ENCODE data around the gene TSHB.

TSHB gene

DNA sequence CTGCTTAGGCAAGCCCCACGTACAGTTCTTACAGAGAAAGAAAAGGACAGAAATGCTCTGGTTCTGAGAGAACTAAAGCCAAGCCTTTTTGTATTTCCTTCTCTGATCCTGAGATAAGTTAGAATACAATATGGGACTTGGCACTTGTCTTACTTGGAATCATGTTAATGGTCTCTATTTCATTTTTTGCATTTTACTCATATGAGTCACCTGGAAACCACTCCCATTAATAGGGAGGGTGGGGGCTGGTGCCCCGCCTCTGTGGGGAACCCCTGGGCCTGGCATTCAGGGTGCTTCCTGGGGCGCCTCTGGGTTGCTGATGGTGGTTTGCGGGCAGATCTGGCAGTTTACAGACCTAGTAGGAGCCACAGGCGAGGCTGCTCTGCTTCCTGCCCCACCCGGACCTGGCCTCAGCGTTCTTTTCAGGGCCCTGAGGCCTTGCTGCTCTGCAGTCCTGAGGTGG, 32.9 kb downstream of the TSHB start:
- no peak for DNase-seq

DNA sequence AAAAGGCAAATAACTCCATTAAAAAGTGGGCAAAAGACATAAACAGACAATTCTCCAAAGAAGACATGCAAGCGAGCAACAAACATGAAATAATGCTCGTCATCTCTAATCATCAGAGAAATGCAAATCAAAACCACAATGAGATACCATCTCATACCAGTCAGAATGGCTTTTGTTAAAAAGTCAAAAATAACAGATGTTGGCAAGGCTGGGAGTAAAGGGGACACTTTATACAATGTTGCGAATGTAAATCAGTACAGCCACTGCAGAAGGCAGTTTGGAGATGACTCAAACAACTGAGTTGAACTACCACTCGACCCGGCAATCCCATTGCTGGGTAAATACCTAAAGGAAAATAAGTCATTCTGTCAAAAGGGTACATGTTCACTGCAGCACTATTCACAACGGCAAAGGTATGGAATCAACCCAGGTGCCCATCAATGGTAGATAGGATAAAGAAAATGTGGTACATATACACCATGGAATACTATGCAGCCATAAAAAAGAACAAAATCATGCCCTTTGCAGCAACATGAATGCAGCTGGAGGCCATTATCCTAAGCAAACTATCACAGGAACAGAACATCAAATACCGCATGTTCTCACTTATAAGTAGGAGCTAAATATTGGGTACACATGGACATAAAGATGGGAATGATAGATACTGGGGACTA, 33.7 kb downstream of the TSHB start:
- DNase-seq, result no peak

DNA sequence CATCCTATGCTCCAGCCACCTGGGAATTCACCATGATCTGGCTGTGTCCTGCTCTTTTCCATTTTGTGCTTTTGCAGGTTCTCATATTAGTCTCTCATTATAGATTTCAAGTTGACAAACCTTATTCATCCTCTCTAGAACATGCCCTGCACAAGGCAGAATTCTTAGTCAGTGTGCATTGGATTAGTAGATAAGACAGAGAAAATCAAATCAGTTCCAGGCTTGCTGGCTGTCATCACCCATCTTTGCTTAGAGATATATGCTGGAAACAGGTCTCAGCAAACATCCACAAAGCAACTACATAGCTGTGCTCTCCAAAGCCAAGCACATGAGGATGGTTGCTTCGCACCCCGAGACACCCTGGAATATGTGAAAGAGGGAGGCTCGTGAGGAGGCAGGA, 34.8 kb downstream of the TSHB start:
- DNase-seq, result no peak

DNA sequence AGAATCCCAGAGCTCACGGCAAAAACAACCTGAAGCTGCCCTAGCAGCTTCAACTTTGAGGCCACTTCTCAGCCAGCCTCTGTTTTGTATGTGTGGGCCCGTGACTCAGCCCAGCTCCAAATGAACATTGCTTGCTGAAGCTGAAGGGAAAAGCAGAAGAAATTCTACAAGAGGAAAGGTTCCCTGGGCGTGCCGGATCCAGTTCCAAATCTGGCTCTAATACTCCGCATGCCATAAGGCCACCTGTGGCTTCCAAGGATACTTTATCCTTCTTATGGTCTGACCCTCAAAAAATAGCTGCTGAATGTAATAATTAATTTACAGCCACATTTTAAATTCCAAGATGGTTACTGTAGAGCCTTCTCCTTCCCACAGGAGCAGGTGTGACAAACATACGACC, 35.4 kb downstream of the TSHB start:
- no peak for DNase-seq

DNA sequence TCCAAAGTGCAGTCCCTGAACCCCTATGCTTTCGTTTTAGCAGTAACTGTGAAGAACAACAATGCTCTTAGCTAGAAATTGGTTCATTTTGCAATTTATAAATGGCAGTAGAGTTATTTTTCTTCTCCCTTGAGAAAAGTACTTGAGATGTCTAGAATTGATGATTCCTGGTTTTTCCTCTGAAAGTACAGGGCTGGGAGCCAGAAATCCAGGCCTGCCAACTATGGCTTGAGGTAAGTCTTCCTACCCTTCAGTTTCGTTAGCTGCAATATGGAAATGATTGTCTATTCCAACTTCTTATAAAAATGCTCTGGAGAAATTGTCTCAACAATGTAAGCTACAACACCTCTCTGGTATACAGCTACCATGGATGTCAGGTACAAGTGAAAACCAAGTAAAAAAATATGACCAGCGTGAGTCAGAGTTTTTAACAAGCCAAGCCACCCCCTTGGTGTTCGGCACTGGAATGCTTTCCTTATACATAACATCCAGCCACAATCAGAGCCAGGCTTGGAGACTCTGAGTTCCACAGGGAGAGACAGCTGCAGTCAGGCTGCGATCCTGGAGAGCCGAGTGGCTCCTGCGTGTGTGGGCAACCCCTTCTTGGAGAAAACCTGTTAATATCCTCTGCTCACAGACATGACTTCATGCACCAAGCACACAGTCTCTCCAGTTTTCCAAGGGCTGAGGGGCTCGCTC, 37.7 kb downstream of the TSHB start:
- no peak for DNase-seq

DNA sequence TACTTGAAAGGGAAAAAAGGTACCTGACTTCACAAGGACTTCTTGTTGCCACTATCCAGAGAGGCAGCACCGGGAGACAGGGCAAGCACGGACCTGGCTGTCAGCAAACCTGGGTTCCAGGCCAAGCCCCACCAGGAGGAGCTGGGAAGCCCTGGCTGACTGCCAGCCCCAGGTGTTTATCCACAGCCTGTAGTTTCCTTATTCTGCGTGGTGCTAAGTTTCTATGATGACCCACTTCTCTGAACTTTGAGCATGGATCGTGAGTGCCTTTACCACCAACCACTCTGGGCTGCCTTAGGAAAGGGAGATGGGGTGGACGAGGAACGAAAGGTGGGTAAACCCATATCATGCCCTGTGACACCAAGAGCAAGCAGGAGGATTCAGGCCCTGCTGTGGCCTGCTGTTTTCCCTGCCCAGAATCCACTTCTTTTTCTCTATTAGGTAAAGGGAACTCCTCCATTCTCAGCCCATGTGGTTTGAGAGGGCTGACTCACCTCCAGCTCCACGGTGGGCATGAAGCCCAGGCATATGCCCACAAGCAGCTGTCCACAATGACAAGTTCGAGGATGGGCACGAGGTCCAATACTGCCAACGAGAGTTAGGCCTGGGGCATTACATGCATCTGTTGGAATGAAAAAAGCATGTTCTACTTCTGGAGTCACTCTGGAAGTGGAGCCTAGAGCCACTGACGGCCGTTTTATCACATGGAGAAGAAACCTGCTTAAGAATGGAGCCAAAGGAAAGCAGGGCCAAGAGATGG, 39.4 kb downstream of the TSHB start:
- DNase-seq, result peak in 1 of 2 experiments; percentile 29

DNA sequence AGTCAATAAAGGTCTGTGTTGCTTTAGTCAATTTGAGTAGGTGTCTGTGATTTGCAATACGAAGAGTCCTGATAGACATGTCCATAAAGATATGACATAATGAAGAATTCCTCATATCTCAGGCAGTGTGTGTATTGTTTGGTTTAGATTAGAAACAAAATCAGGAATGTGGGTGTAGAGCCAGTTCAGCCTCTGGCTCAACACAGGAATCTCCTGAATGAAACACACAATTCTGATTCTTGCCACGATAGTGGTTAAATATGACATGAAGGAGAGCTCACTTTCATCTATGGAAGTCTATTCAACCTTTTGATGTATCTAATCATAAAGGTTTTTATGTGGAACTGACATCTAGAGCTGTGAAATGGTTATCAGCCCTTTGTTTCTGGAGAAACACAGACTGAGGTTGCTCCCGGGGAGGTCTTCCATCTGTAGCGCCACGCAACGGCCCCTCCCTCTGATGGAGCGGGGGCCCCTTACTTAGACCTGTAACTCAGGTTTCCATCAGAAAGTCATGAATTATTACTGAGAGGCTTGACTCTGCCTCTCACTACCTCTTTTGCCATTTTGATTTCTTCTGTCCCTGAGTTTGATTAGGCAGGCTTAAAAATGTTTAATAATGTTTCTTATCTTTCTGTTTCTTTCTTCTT, 40.2 kb downstream of the TSHB start:
- DNase-seq, result no peak

DNA sequence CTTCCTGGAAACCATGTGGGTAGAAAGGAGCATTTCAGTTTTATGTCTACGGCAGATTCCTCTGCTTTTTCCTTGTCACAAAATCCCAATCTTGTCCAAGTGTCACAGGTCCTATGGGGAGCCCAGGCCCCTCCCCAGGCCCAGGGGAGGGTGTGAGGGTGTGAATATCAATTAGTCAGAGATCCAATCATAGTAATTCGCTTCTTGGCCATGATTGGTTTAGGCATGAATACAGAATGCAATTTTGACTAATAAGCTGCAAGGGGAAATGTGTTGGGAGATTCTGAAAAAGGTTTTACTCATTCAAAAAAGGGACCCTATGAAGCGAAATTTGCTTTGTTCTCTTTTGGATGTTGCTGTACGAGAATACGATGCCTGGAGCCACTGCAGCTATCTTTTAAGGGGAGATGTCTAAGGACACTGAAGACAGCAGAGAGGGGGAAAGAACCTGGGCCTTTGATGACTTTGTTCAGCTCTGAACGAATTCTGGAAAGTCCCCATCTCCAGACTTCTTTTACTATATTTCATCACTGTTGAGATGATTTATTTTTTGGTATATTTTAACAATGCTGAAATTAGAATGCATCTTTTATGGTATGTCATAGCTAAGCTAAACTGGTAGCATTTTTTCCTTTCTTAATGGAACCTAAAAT, 41.5 kb downstream of the TSHB start:
- no peak for DNase-seq

DNA sequence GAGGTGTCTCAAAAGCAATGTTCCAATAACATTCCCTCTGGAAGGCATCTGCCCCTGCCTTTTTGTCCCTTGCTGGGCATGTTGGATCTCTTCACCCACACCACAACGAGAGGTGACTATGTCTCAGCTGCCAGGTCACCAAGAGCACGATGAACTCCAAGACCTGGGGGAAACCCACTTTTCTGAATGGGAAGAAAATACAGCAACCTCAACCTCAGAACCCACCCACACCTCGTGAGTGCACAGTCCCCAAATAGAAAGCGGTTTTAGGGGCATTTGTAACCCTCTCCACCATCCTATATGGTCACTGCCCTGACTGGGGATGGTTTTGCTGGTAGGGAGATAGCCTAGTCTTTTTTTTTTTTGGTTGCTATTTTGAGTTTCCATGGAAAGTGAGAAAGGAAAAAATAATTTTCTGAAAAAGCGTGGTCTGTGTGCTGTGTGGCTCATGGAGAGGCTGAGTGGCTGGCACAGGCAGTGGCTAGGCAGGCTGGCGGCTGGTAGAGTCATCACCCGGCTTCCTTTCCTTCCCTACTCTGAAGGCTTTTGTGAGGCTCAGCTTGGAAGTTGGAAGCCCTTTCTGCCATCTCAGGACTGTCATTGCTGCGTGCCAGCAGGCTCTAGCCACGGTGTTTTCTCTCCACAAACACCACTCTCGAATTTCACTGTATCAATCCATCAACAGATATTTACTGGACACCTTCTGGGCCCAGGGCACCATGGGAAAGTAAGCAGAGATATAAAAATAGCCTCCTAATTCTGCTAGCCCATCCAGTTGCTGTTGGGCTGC, 43.9 kb downstream of the TSHB start:
- DNase-seq, result no peak

DNA sequence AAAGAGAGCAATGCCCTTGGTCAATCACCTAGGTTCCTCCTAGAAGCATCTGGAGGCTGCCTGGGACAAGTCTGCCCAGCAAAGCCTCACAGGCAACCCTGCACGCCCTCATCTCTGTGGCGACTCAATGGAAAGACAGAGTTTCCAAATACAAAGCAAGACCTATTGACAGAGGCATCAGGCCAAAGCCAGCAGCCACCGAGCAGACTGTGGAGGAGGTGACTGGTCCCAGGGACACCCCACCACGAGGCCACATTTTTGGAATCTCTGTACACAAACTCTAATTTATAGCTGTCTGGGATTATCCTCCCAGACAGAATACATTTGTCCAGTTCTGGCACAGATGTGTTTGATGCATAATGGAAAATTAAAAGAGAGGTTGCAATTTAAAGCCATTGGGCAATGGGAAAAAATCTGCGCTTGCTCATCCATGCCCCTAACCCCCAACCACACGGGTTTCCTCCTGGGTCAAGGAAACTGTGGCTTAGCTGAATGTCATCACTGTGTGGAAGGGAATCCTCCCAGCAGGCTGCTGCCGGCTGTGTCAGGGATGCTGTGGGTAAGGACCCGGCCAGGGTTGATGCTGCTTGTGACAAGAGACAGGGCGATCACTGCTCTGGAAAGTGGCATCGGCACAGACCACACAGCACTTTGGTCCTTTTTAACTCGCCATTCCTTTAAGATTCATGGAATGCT, 45.4 kb downstream of the TSHB start:
- DNase-seq, result no peak

DNA sequence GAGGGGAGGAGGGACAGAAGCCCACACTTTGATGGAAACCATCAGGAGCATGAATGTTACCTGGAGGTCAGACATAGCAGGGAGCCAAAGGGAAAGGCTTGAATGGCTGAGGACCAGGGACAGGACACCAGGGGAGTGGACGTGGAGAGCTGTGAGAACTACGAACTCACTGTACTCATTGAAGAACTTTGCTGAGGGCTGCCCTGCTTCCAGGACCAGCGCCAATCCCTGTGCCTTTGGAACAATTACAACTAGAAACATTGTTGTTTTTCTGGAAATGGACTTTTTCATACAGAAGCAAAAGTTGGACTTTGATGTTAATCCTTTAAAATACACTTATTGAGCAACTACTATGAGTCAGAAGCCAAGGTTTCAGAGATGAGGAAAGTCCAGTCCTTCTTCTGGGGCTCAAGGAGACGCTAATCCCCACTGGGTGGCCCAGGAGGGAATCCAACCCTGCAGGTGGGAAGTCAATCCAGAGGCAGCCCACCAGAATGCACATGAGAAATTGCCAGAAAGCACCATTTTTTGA, 46.8 kb downstream of the TSHB start:
- no peak for DNase-seq

DNA sequence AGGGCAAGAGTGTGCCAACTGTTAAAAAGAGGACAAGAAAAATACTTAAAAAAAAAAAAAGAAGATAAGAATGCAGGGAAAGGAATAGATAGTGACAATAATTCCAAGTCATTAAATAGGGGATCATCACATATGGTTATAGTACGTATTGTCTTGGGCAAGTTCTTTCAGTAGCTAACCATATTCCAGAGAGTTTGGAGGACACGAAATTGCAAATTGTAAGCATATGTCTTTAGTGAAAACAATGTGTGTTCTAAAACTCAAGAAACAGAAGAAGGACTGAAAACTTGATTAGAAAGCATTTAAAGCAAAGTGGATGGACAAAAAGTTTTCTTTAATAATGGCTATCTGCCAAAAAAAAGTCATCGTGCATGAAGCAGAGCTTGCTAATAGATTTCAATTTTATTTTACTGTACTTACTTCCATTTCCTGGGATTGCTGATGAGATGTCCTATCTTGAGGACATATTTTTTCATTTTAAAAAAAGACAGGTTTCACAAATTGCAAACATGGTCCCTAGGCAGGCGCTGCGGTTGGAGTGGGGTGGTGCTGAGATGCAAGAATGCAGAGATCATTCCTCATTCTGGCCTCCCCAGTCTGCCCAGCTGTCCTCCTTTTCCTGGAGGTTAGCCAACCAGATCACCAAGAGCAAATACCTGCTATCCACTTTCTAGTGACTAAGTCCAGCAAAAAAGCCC, 47.8 kb downstream of the TSHB start:
- no peak for DNase-seq

DNA sequence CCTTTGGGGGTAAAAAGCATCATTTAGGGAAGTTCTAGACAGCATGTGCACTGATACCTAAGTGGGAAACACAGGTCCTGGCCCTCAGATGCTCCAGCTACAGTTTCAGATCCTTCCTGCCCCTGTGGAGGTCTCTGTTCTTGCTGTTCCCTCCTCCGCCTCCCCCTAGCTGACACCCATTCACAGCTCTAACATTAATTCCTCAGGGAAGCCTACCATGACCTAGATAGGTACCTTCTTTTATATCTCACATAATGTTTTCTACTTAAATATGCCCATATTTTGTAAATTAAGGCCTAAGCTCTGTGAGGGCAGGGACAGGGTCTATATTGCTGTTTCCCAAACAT, 48.3 kb downstream of the TSHB start:
- DNase-seq, result no peak

DNA sequence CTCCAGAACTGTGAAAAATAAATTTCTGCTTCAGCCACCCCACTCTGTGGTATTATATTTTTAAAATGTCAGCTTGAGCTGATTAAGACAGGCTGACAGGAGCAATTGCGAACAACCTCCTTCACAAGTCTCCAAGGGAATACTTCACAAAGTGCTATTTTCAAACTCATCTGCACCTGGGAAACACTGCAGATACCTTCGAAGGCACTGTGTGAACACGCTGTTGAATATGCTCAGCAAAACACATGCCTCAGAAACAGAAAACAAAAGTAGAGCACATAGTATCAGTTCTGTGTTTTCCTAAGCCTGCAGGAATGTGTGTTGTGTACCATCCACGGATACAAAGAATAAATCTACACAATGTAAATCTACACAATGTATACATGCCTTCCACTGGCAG, 49.1 kb downstream of the TSHB start:
- no peak for DNase-seq

DNA sequence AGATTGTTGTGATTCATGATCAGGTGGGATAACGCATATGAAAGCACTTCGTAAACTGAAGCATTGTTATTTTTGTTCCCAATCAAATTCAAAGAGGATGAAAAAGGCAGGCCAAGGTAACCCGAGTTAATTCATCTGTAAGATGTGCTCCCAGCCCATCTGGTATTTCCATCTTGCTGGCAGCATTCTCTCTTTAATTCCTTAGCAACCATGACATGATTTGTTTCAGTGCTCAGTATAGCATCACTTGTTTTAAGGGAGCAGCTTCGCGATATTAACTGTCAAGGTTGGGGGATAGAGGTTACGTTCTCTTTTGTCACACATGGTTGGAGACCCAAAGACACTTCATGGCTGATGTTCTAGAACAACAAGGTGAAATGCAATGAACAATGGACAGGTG, 53.3 kb downstream of the TSHB start:
- DNase-seq, result no peak

All from NCI-H446 (cell line).